Thyroid gland (tissue), 4 donors: ENCODE results near the gene PPP2R1A.

Experiments
- POLR2A ChIP-seq, 2 donors: fragments of 450-650 bp; IDR thresholded peaks; one replicate each; pipeline ENCODE4 v1.6.1; 2017; ENCODE audit warnings: antibody characterized with exemption in 2 of 2, mild to moderate bottlenecking in 2 of 2, moderate library complexity in 1 of 2
- TF ChIP-seq, protein P1 (sequence below), 6 experiments: fragments of 200-600 bp in 3 of 6; fragments of 450-650 bp in 3 of 6; sonication (generic) in 3 of 6; IDR thresholded peaks; one replicate each; pipeline ENCODE4 v1.5.1; 2016 to 2019; ENCODE audit warnings: antibody characterized with exemption in 6 of 6, mild to moderate bottlenecking in 2 of 6, inconsistent platforms in 1 of 6, moderate library complexity in 1 of 6

DNA sequence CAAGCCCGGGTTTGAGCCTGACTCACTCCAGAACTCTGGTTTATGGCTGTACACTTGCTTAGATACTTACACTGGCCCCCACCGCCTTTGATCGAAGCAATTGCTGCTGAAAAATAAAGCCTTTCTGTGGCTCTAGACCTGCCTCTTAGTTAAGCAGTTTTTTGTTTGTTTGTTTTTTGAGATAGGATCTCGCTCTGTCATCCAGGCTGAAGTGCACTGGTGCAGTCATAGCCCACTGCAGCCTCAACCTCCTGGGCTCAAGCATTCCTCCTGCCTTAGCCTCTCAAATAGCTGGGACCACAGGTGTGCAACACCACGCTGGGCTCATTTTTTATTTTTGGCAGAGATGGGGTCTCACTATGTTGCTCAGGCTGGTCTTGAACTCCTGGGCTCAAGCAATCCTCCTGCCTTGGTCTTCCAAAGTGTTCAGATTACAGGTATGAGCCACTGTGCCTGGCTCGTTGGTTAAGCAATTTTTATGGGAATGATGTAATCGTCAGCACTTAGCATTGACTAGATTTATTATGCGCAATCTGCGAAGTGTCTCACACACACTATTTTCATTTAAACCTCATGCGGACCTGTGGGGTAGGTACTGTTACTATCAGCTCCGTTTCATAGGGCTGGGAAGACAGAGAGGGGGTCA is 22.2 kb downstream of the PPP2R1A start:
- TF ChIP-seq, protein P1, sequence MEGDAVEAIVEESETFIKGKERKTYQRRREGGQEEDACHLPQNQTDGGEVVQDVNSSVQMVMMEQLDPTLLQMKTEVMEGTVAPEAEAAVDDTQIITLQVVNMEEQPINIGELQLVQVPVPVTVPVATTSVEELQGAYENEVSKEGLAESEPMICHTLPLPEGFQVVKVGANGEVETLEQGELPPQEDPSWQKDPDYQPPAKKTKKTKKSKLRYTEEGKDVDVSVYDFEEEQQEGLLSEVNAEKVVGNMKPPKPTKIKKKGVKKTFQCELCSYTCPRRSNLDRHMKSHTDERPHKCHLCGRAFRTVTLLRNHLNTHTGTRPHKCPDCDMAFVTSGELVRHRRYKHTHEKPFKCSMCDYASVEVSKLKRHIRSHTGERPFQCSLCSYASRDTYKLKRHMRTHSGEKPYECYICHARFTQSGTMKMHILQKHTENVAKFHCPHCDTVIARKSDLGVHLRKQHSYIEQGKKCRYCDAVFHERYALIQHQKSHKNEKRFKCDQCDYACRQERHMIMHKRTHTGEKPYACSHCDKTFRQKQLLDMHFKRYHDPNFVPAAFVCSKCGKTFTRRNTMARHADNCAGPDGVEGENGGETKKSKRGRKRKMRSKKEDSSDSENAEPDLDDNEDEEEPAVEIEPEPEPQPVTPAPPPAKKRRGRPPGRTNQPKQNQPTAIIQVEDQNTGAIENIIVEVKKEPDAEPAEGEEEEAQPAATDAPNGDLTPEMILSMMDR (IDR thresholded peaks at IDR 0.05), result no peak
- TF ChIP-seq POLR2A (IDR thresholded peaks at IDR 0.05), result no peak
